PC-3 (cell line): ENCODE results near the gene AAMDC.

Experiments
- CTCF ChIP-seq: fragments of 300-600 bp; sonication (generic); conservative IDR thresholded peaks from 2 replicates; pipeline ENCODE4 v1.5.1; 2017; ENCODE audit warnings: antibody characterized with exemption, low read depth, mild to moderate bottlenecking, low read length
- EZH2 ChIP-seq: fragments of 300-600 bp; sonication (generic); IDR thresholded peaks from one replicate; pipeline ENCODE4 v1.6.1; 2017; ENCODE audit warnings: antibody characterized with exemption, mild to moderate bottlenecking, low read length; ENCODE audit not compliant: unreplicated experiment

DNA sequence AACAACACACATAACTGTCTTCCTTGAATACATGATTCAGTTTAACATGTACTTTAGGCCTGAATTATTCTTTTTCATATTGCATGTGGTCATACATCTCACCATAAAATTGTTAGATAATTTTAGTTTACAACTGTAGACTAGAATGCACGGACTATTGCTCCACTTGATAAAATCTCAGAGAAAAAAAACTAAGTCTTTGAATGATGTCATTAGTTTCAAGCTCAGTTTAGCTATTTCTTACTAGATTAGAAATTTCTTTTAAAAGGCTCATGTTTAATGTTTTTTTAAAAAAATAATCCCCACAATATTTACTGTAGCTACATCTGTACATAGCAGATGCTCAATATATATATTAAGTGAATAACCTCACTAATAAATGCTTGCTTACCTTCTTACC, 5.5 kb upstream of the AAMDC start:
- TF ChIP-seq CTCF (no peak), EZH2 (no peak)
